ENCODE results near the gene PRR12. TPM values are rescaled to one million over a fixed set of nuclear protein-coding genes. Genes with fewer than 3 reads are reported as not detected.

PRR12 gene
- total and polyA plus RNA-seq, 9 of the 15 experiments (the other 6 are each of a cell fraction or from before 2014, with no cell fraction given), result 0.01 to 21.1 (median 0.98) TPM

DNA sequence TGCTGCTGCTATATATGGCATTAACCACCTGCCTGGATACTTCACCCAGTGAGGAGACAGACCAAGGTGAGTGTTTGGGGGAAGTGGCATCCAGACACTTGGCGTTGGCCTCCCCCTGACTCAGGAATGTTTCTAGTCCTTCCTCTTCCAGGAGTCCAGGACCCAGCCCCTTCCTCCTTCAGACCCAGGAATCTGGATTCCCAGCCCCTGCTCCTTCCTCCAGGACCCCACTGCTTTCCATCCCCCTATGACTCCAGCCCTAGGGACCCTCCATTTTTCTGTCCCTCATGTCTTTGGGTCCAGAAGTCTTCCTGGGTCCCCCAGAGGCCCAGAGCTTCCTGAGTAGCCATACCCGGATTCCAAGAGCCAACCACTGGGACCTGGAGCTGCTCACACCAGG, 7.7 kb upstream of the PRR12 start:
- Histone ChIP-seq H3K9me3 (replicated peaks; ENCODE audit: control insufficient read depth, insufficient read depth, low read depth, low read length) (no peaks in the 10 kb centered on the region), H3K27ac (ENCODE audit: extremely low read depth, low read depth, low read length) (no peak overlapping the region), H3K9ac (ENCODE audit: insufficient read depth in 1 of 2, low read depth in 2 of 2, low read length in 2 of 2) (peak overlapping the region in 1 of 2 experiments; percentile 6; a peak in 1 of 4 replicates), H3K79me2 (ENCODE audit: control insufficient read depth, insufficient read depth, low read length) (peaks cover 21% of the 10 kb centered on the region), H3K4me3 (no peak overlapping the region), H3K9me1 (ENCODE audit: control insufficient read depth, insufficient read depth, low read length) (no peaks in the 10 kb centered on the region), H3K4me2 (ENCODE audit: insufficient read depth, low read length) (no peak overlapping the region), H3K4me1 (replicated peaks in 1 of 2; ENCODE audit: control insufficient read depth in 2 of 2, insufficient read depth in 2 of 2, low read length in 2 of 2) (peaks cover 11 to 13% of the 10 kb centered on the region in 2 experiments; a peak in 4 of 5 replicates), H3K36me3 (ENCODE audit: control insufficient read depth, insufficient read depth, low read length) (peaks cover 4% of the 10 kb centered on the region; the same call in 1 of the 3 replicates), H2AFZ (ENCODE audit: low read depth, low read length) (peak overlapping the region; percentile 60), H3K27me3 (ENCODE audit: control insufficient read depth in 2 of 2, insufficient read depth in 2 of 2, low read length in 2 of 2) (no peaks in the 10 kb centered on the region), H4K20me1 (replicated peaks; ENCODE audit: control insufficient read depth, insufficient read depth, low read length) (no peaks in the 10 kb centered on the region)
- no TSS peak for BruUV-seq (replicated peaks)
- ATAC-seq (no peak), DNase-seq (ENCODE audit: extremely low read depth in 1 of 4, low spot score in 3 of 4) (no peak), FAIRE-seq (no peak)
- intact Hi-C loops (cut with micrococcal nuclease) (no loop called here), in situ Hi-C loops (cut with MboI) (no loop called here)
- CTCF ChIA-PET (ENCODE audit: low intra/inter-chr PET ratio), result no interaction called here
- POLR2A ChIA-PET, result interaction anchor here (1.0 to 1.1 kb wide), 2 partner anchors 59 to 92 kb away, joined by 3 to 4 read pairs; partner anchors contain the start of gene SCAF1
- 17% methylated on average over 2 of the region's 2 CpGs for WGBS (ENCODE audit: insufficient coverage, low coverage, missing lambda C conversion rate)
- TF ChIP-seq ETV5 (CRISPR knock-in tag; IDR thresholded peaks at IDR 0.05; ENCODE audit: low read depth) (no peak), GATA2 (CRISPR knock-in tag; IDR thresholded peaks at IDR 0.05) (no peak), TEAD2 (tag; IDR thresholded peaks at IDR 0.05) (no peak), NFIX (CRISPR knock-in tag; IDR thresholded peaks at IDR 0.05; ENCODE audit: low read depth) (no peak), SUPT5H (IDR thresholded peaks at IDR 0.05) (no peak), ZNF354B (CRISPR knock-in tag; IDR thresholded peaks at IDR 0.05) (no peak), YY1 (IDR thresholded peaks at IDR 0.05; ENCODE audit: borderline replicate concordance in 1 of 3, control insufficient read depth in 1 of 3, extremely low read depth in 1 of 3, insufficient read depth in 3 of 3, insufficient read length in 1 of 3, insufficient replicate concordance in 2 of 3, low read depth in 1 of 3, low read length in 2 of 3) (no peak), PURB (CRISPR knock-in tag; IDR thresholded peaks at IDR 0.05; ENCODE audit: low read depth) (no peak), CREB3L1 (IDR thresholded peaks at IDR 0.05; ENCODE audit: borderline replicate concordance, low read depth) (no peak), SRSF1 (IDR thresholded peaks at IDR 0.05; ENCODE audit: low read depth, low read length) (no peak), HBP1 (CRISPR knock-in tag; IDR thresholded peaks at IDR 0.05) (no peak), ZFX (CRISPR knock-in tag; IDR thresholded peaks at IDR 0.05) (no peak)
- TF ChIP-seq, protein P1, sequence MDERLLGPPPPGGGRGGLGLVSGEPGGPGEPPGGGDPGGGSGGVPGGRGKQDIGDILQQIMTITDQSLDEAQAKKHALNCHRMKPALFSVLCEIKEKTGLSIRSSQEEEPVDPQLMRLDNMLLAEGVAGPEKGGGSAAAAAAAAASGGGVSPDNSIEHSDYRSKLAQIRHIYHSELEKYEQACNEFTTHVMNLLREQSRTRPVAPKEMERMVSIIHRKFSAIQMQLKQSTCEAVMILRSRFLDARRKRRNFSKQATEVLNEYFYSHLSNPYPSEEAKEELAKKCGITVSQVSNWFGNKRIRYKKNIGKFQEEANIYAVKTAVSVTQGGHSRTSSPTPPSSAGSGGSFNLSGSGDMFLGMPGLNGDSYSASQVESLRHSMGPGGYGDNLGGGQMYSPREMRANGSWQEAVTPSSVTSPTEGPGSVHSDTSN (CRISPR knock-in tag; IDR thresholded peaks at IDR 0.05; ENCODE audit: low read depth), result no peak
- TF ChIP-seq, protein P1 (tag; conservative IDR thresholded peaks at IDR 0.05; ENCODE audit: low read depth), result no peak
- TF ChIP-seq, protein P2, sequence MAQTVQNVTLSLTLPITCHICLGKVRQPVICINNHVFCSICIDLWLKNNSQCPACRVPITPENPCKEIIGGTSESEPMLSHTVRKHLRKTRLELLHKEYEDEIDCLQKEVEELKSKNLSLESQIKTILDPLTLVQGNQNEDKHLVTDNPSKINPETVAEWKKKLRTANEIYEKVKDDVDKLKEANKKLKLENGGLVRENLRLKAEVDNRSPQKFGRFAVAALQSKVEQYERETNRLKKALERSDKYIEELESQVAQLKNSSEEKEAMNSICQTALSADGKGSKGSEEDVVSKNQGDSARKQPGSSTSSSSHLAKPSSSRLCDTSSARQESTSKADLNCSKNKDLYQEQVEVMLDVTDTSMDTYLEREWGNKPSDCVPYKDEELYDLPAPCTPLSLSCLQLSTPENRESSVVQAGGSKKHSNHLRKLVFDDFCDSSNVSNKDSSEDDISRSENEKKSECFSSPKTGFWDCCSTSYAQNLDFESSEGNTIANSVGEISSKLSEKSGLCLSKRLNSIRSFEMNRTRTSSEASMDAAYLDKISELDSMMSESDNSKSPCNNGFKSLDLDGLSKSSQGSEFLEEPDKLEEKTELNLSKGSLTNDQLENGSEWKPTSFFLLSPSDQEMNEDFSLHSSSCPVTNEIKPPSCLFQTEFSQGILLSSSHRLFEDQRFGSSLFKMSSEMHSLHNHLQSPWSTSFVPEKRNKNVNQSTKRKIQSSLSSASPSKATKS (CRISPR knock-in tag; IDR thresholded peaks at IDR 0.05), result no peak

Measured in K562 (cell line).